GM23338 (cell line): ENCODE measurements around the gene NEK11. TPM values are rescaled to one million over a fixed set of nuclear protein-coding genes. Genes with fewer than 3 reads are reported as not detected.

Source experiments
- ATAC-seq: fragments of 200-7000 bp; cut with Tn5 transposase; 3 replicates; pipeline ENCODE4 v1.9.1; 2020
- DNase-seq: peaks from one replicate; pipeline ENCODE4 v3.0.0-alpha.2; 2015; ENCODE audit warnings: low spot score
- H2AFZ ChIP-seq: fragments of 200-600 bp; sonication (generic); 2 replicates; pipeline ENCODE4 v1.8.0; 2016; ENCODE audit warnings: antibody characterized with exemption, mild to moderate bottlenecking, moderate library complexity
- H3F3A ChIP-seq: fragments of 200-600 bp; sonication (generic); replicated peaks from 2 replicates; pipeline ENCODE4 v1.8.0; 2017; ENCODE audit warnings: antibody characterized with exemption, mixed run types, low read depth
- H3K27ac ChIP-seq: fragments of 200-600 bp; sonication (generic); 2 replicates; pipeline ENCODE4 v1.6.1; 2016; ENCODE audit warnings: low read depth
- H3K27me3 ChIP-seq: fragments of 200-600 bp; sonication (generic); 2 replicates; pipeline ENCODE4 v1.8.0; 2016; ENCODE audit warnings: mild to moderate bottlenecking, mixed run types, moderate library complexity; ENCODE audit not compliant: insufficient read depth
- H3K36me3 ChIP-seq: fragments of 200-600 bp; sonication (generic); 2 replicates; pipeline ENCODE4 v1.8.0; 2016; ENCODE audit warnings: mild to moderate bottlenecking; ENCODE audit not compliant: insufficient read depth
- H3K4me1 ChIP-seq: fragments of 200-600 bp; sonication (generic); 2 replicates; pipeline ENCODE4 v1.8.0; 2016; ENCODE audit warnings: mild to moderate bottlenecking, moderate library complexity; ENCODE audit not compliant: insufficient read depth
- H3K4me2 ChIP-seq: fragments of 200-600 bp; sonication (generic); 2 replicates; pipeline ENCODE4 v1.7.1; 2017; ENCODE audit warnings: mixed run types
- H3K4me3 ChIP-seq: fragments of 200-600 bp; sonication (generic); 2 replicates; pipeline ENCODE4 v1.6.1; 2016; ENCODE audit warnings: mixed run types
- H3K79me2 ChIP-seq: fragments of 200-600 bp; sonication (generic); replicated peaks from 2 replicates; pipeline ENCODE4 v1.8.0; 2017; ENCODE audit warnings: mild to moderate bottlenecking; ENCODE audit not compliant: insufficient read depth
- H3K9me2 ChIP-seq: fragments of 200-600 bp; sonication (generic); 2 replicates; pipeline ENCODE4 v1.8.0; 2017; ENCODE audit not compliant: insufficient read depth
- H4K20me1 ChIP-seq: fragments of 200-600 bp; sonication (generic); replicated peaks from 2 replicates; pipeline ENCODE4 v1.8.0; 2017; ENCODE audit warnings: mild to moderate bottlenecking; ENCODE audit not compliant: insufficient read depth
- H3K27ac Mint-ChIP-seq: 2 replicates; pipeline ENCODE4 v1.8.0; 2020; ENCODE audit warnings: inconsistent platforms, mild to moderate bottlenecking, moderate library complexity, mixed read lengths
- H3K27me3 Mint-ChIP-seq: 3 replicates; pipeline ENCODE4 v1.8.0; 2022; ENCODE audit warnings: low read depth, mild to moderate bottlenecking, moderate library complexity, mixed read lengths, inconsistent platforms; ENCODE audit not compliant: insufficient read depth, poor library complexity
- H3K36me3 Mint-ChIP-seq: 3 replicates; pipeline ENCODE4 v1.8.0; 2021; ENCODE audit warnings: low read depth, mild to moderate bottlenecking, inconsistent platforms, moderate library complexity, mixed read lengths
- H3K4me1 Mint-ChIP-seq: 3 replicates; pipeline ENCODE4 v1.8.0; 2020; ENCODE audit warnings: mild to moderate bottlenecking, inconsistent platforms, mixed read lengths
- H3K4me3 Mint-ChIP-seq: 3 replicates; pipeline ENCODE4 v1.8.0; 2021; ENCODE audit warnings: moderate library complexity, mild to moderate bottlenecking, inconsistent platforms, mixed read lengths
- H3K9me3 Mint-ChIP-seq: 3 replicates; pipeline ENCODE4 v1.8.0; 2020; ENCODE audit warnings: moderate library complexity, mild to moderate bottlenecking, inconsistent platforms, mixed read lengths
- CREB1 ChIP-seq: fragments of 250-450 bp; sonication (Bioruptor Pico); IDR thresholded peaks from 2 replicates; pipeline ENCODE4 v1.5.0; 2020; ENCODE audit warnings: low read depth, mild to moderate bottlenecking, moderate library complexity
- ETS1 ChIP-seq: IDR thresholded peaks from 2 replicates; pipeline ENCODE4 v1.6.1; 2016; ENCODE audit warnings: antibody characterized with exemption
- EZH2 ChIP-seq: fragments of 200-600 bp; sonication (generic); IDR thresholded peaks from one replicate; pipeline ENCODE4 v1.8.0; 2017; ENCODE audit warnings: antibody characterized with exemption, mild to moderate bottlenecking, low read depth; ENCODE audit not compliant: unreplicated experiment
- EZH2phosphoT487 ChIP-seq: fragments of 200-600 bp; sonication (generic); IDR thresholded peaks from one replicate; pipeline ENCODE4 v1.8.1; 2018; ENCODE audit warnings: antibody characterized with exemption; ENCODE audit not compliant: unreplicated experiment
- JUNB ChIP-seq: IDR thresholded peaks from one replicate; pipeline ENCODE4 v1.6.1; 2016; ENCODE audit warnings: antibody characterized with exemption; ENCODE audit not compliant: unreplicated experiment
- NANOG ChIP-seq: IDR thresholded peaks from 2 replicates; pipeline ENCODE4 v1.6.1; 2016; ENCODE audit warnings: antibody characterized with exemption, borderline replicate concordance
- POLR2AphosphoS5 ChIP-seq: IDR thresholded peaks from 2 replicates; pipeline ENCODE4 v1.6.1; 2016; ENCODE audit warnings: antibody characterized with exemption, low read depth
- STAT1 ChIP-seq: IDR thresholded peaks from one replicate; pipeline ENCODE4 v1.6.1; 2016; ENCODE audit warnings: antibody characterized with exemption; ENCODE audit not compliant: unreplicated experiment
- ZNF114 ChIP-seq: fragments of 250-450 bp; sonication (Bioruptor Pico); IDR thresholded peaks from 2 replicates; pipeline ENCODE4 v1.5.0; 2020; ENCODE audit warnings: mild to moderate bottlenecking, moderate library complexity
- ZNF331 ChIP-seq: fragments of 250-450 bp; sonication (Bioruptor Pico); IDR thresholded peaks from 2 replicates; pipeline ENCODE4 v1.5.0; 2020; ENCODE audit warnings: low read depth, mild to moderate bottlenecking, moderate library complexity
- ZNF462 ChIP-seq: fragments of 250-450 bp; sonication (Bioruptor Pico); IDR thresholded peaks from 2 replicates; pipeline ENCODE4 v1.5.0; 2020; ENCODE audit warnings: mild to moderate bottlenecking, moderate library complexity
- polyA plus RNA-seq: library from polyadenylated mRNA; unstranded; fragments of >200 nt; fragmentation: Nextera tagmentation; extraction: Ambion mirVana; gene quantifications from 2 replicates; pipeline ENCODE4 v1.2.1, GENCODE V29; 2016
- total RNA-seq: library from RNA; depleted of rRNA; stranded (reverse); fragments of >200 nt; shearing (Covaris generic); gene quantifications from 2 replicates; pipeline ENCODE4 v1.2.3, GENCODE V29; 2014
- TF ChIP-seq, protein P1 (sequence below): IDR thresholded peaks from one replicate; pipeline ENCODE4 v1.6.1; 2018; ENCODE audit warnings: antibody characterized with exemption; ENCODE audit not compliant: unreplicated experiment
- TF ChIP-seq, protein P2 (sequence below), 2 experiments: fragments of 200-600 bp in 1 of 2; sonication (generic) in 1 of 2; conservative IDR thresholded peaks; 2 replicates each; pipeline versions ENCODE4 v1.5.1 to v1.6.1; 2016 to 2017; ENCODE audit warnings: antibody characterized with exemption in 2 of 2, low read depth in 2 of 2, mild to moderate bottlenecking in 2 of 2, moderate library complexity in 1 of 2

NEK11 gene
- total and polyA plus RNA-seq, 2 experiments from 2014 or later, result 0.80 to 1.1 TPM

DNA sequence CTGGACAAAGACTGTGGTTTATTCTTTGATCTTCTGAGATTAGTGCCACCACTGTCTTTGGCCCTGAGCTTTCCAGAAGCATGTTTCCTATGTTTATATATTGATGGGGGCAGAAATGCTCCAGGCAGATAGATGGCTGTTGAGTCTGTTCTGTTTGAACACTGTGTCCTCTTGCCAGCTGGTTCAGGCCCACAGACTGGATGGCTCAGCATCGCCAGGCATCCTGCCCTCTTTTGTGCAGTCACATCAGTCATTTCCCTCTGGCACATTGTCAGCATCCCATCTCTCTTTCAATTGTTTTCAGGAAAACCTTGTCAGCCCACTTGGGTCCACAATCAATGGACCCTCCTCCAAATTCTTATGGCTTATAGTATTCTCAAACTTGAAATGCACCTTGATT is 141.2 kb downstream of the NEK11 start:
- DNase-seq, result no peak

More for the DNA sequence above, 141.2 kb downstream of the NEK11 start:
- no peaks in the 10 kb centered on the region for H3K27me3 Mint-ChIP-seq
- ATAC-seq, result no peak
- H3K9me3 Mint-ChIP-seq, result no peaks in the 10 kb centered on the region
- Histone ChIP-seq H2AFZ (no peak overlapping the region), H3F3A (no peaks in the 10 kb centered on the region), H3K4me1 (no peaks in the 10 kb centered on the region), H3K27me3 (no peaks in the 10 kb centered on the region), H3K4me3 (no peak overlapping the region), H4K20me1 (no peaks in the 10 kb centered on the region), H3K9me2 (0 out of 2 replicates have a peak, but pooled peaks cover 3% of the 10 kb centered on the region), H3K27ac (no peak overlapping the region), H3K4me2 (no peak overlapping the region), H3K36me3 (no peaks in the 10 kb centered on the region), H3K79me2 (no peaks in the 10 kb centered on the region)
- no peak for TF ChIP-seq ZNF114 (CRISPR knock-in tag)
- no peak for TF ChIP-seq NANOG
- no peak for TF ChIP-seq ZNF462 (CRISPR knock-in tag)
- no peak for TF ChIP-seq EZH2phosphoT487
- TF ChIP-seq ETS1, result no peak
- TF ChIP-seq STAT1, result no peak
- no peak for TF ChIP-seq POLR2AphosphoS5
- TF ChIP-seq ZNF331 (CRISPR knock-in tag), result no peak
- no peak for TF ChIP-seq EZH2
- TF ChIP-seq, protein P1, sequence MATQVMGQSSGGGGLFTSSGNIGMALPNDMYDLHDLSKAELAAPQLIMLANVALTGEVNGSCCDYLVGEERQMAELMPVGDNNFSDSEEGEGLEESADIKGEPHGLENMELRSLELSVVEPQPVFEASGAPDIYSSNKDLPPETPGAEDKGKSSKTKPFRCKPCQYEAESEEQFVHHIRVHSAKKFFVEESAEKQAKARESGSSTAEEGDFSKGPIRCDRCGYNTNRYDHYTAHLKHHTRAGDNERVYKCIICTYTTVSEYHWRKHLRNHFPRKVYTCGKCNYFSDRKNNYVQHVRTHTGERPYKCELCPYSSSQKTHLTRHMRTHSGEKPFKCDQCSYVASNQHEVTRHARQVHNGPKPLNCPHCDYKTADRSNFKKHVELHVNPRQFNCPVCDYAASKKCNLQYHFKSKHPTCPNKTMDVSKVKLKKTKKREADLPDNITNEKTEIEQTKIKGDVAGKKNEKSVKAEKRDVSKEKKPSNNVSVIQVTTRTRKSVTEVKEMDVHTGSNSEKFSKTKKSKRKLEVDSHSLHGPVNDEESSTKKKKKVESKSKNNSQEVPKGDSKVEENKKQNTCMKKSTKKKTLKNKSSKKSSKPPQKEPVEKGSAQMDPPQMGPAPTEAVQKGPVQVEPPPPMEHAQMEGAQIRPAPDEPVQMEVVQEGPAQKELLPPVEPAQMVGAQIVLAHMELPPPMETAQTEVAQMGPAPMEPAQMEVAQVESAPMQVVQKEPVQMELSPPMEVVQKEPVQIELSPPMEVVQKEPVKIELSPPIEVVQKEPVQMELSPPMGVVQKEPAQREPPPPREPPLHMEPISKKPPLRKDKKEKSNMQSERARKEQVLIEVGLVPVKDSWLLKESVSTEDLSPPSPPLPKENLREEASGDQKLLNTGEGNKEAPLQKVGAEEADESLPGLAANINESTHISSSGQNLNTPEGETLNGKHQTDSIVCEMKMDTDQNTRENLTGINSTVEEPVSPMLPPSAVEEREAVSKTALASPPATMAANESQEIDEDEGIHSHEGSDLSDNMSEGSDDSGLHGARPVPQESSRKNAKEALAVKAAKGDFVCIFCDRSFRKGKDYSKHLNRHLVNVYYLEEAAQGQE, result no peak
- no peak for TF ChIP-seq JUNB
- TF ChIP-seq, protein P2, sequence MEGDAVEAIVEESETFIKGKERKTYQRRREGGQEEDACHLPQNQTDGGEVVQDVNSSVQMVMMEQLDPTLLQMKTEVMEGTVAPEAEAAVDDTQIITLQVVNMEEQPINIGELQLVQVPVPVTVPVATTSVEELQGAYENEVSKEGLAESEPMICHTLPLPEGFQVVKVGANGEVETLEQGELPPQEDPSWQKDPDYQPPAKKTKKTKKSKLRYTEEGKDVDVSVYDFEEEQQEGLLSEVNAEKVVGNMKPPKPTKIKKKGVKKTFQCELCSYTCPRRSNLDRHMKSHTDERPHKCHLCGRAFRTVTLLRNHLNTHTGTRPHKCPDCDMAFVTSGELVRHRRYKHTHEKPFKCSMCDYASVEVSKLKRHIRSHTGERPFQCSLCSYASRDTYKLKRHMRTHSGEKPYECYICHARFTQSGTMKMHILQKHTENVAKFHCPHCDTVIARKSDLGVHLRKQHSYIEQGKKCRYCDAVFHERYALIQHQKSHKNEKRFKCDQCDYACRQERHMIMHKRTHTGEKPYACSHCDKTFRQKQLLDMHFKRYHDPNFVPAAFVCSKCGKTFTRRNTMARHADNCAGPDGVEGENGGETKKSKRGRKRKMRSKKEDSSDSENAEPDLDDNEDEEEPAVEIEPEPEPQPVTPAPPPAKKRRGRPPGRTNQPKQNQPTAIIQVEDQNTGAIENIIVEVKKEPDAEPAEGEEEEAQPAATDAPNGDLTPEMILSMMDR (conservative IDR thresholded peaks at IDR 0.05; ENCODE audit: low read depth in 2 of 2), result no peak
- no peak for TF ChIP-seq CREB1
- no peaks in the 10 kb centered on the region for H3K4me1 Mint-ChIP-seq
- H3K4me3 Mint-ChIP-seq, result no peak overlapping the region
- no peak overlapping the region for H3K27ac Mint-ChIP-seq
- H3K36me3 Mint-ChIP-seq, result no peaks in the 10 kb centered on the region
